GM23248 (cell line): Measurements from ENCODE around the gene CDKN2AIPNL.

ENCODE experiments used
- EZH2 ChIP-seq: fragments of 200-600 bp; sonication (generic); IDR thresholded peaks from 2 replicates; pipeline ENCODE4 v1.6.1; 2018; ENCODE audit warnings: antibody characterized with exemption, mild to moderate bottlenecking; ENCODE audit not compliant: insufficient read depth, poor library complexity, severe bottlenecking
- EZH2phosphoT487 ChIP-seq: fragments of 200-600 bp; sonication (generic); IDR thresholded peaks from 2 replicates; pipeline ENCODE4 v1.6.1; 2018; ENCODE audit warnings: antibody characterized with exemption, moderate library complexity, mild to moderate bottlenecking, low read depth; ENCODE audit not compliant: insufficient read depth

GRCh38 chr5:134439210-134439654, 27.6 kb upstream of the CDKN2AIPNL start:
- TF ChIP-seq EZH2 (no peak), EZH2phosphoT487 (no peak)
